ENCODE measurements around the gene SYT6.

SYT6 gene

DNA sequence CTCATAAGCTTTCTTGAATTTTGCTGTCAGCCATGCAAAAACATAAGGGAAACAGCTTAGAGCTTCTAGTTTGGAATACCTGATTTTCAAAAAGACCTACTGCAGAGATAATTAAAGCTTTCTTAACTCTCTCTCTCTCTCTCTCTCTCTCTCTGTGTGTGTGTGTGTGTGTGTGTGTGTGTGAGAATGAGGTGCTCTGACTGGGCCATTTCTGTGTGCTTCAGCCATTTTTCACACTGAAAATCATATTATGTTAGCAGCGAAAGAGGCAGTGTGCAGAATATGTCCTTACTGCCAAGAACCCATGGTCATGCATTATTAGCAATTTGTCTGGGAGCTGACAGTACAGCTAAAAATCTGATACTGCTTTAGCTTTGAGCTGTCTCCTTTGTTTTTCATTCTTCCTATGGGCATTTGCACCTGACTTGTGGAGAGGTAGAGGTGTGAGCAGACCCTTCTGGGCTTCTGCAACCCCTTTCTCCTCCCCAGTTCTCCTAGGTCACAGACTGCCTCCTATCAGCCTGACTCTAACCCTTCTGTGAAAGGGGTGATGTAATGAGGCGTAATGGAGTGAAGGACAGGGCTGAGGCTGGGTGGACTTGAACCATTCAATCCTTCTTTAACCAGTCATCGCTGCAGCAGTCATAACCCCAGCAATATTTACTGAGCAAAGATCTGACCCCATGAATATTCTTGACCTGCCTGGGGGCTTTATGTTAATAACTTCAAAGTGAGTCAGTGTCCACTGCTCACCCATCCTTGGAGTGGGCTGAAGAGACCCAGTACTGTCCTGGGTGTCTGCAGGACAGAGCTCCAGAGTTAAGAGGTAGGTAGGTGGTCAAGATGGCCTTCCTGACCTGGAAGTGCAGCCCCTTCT is 61.2 kb downstream of the SYT6 start:
- DNase-seq (ENCODE audit: low spot score): no peak

DNA sequence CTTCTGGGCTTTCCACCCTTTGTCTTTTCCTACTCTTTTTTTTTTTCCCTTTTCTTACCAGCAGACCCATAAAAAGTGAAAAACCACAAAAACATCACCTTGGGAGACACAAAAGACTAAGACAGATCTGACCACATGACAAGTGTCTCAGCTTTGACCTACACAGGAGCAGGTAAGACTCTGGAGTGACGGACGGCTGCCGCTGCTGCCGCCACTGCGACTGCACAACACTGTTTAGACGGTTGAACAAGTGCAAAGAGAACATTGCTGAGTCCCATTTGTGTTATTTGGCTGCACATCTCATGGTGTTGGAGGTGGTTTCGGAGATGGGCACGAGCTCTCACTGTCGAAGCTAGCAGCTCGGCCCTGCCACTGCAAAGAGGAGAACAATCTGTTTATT is 62.0 kb downstream of the SYT6 start:
- no peak for DNase-seq (ENCODE audit: low spot score)

- DNase-seq (ENCODE audit: low spot score): no peak
Measured at GRCh38 chr1:114090738-114091505, 62.7 kb downstream of the SYT6 start.

- DNase-seq (ENCODE audit: low spot score): no peak
Measured at GRCh38 chr1:114089502-114090138, 64.0 kb downstream of the SYT6 start.

DNA sequence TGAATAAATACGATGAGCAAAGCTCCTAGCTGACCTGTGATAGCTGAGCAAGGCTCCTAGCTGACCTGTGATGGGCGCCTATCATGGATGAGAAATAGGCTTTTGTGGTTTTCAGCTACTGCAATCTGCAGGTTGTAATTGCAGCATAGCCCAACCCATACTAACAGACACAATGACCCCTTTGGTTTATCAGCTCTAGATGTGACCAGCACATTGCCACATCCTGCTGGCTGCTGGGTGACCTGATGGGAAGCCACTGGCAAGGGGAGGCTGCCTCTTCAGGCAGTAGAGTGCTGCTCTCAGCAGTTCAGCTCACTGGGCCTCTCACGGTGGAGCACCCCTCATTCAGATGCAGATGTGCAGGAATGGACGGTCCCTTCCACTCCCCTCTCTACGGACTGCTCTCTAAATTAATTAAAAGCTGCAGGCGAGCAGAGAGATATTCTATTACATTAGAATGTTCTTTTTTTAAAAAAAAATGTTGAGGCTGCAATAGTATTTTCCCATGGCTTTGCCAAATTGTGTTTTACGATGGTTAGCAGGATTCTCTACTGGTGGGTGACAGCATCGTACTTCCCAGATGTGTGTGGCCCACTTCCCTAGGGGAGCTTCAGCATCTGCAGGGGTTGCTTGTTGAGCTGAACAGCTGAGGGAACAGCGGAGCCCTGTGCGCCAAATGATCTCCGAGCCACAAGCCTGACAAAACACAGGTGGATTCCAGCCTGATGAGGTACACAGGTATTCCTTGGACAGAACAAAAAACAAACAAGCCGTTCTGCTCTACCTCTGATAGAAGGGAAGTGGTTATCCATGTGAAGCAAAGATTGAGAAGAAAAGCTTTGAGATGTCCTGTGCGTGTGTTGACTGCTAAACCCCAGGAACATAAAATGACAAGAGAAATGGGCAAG is 65.0 kb downstream of the SYT6 start:
- DNase-seq (ENCODE audit: low spot score): no peak

- DNase-seq (ENCODE audit: low spot score): no peak
Measured at GRCh38 chr1:114087495-114087894, 66.2 kb downstream of the SYT6 start.

- no peak for DNase-seq (ENCODE audit: low spot score)
Measured at GRCh38 chr1:114086601-114087368, 66.9 kb downstream of the SYT6 start.

DNA sequence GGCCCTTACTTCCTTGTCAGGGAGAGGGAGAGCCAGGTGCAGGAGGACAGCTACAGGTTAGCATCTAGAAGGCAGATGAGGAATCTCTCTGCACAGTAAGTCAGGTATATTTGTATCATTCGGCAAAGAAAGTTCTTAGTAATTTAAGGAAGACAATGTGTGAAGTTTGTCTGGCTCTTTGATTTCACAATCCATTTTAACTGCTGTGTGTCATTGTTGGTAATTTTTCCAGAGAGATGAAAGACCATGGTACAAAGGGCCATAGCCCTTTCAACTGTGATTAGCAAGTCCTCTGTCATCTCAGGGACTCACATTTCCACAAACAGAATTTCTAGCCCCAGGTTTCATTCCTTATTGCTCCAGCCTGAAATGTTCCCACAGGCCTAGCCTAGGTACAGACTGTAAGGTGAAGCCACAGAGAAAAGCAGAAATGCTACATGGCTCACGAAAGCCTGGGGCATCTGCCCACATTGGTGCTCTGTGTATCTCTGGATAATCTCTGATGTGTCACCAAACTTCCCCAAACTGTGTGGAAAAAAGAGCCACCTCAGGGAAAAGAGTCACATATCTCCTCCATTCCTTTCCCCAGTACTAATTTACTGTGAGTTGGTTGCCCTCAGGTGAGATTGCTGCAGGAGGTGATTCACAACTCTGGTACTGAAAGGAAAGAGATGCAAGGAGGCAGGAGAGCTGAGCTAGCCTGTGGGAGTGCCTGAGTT is 70.6 kb downstream of the SYT6 start:
- no peak for DNase-seq (ENCODE audit: low spot score)

DNA sequence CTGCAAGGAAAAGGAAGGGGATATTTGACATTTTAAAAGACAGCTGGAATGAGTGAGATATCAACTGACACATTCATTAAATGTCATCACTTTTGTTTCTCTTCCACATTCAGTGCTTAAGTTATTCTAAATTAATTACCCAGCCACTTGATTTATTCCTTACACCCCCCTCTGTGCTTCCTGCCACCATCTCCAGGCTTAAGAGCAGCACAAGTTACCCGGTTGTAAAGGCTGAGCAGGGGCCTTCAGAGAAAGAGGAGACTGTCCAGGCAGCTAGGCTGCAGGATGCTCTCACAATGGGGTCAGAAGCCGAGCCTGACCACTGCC is 71.4 kb downstream of the SYT6 start:
- no peak for DNase-seq (ENCODE audit: low spot score)

GRCh38 chr1:114081437-114082303 is 72.0 kb downstream of the SYT6 start:
- DNase-seq (ENCODE audit: low spot score): no peak

DNA sequence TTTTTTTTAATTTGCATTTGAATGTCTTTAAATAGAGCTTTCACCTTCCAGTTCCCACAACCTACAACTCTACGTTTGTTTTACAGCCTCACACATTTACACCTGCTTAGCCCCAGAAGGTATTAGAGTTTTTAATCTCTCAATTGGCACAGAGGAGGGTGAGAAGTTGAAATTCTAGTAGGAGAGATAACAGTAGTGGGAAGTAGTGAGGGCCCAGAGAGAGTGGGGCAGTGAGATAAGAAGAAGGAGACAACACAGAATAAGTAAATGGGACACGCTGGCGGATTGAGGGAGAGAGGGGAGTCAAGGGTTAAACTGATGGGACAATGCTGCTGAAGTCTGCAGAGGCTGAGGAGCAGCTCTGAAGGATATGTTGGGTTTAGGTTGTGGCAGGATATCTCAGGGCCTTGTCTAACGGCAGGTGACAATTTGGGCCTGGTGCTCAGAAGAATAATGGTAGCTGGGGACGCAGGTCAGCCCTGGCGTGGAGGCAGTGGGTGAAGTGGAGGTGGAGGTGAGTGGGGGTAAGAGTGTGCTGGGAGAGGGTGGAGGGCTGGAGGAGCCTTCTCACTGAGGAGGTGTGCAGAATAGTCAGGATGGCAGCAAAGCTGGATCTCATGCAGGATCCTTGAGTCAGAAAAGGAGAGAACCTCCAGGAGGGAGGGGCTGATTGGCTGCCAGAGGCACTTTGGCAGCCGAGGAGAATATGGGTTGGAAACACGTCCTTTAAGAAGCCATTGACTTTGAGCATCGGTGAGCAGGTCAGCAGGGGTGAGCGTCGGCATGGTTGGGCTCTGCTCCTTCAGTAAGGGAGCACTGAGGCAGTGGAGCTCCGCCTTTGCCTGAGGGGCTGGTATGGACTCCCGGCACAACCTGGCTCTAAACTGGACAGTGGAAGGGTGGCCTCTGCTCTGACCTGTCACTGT is 72.9 kb downstream of the SYT6 start:
- no peak for DNase-seq (ENCODE audit: low spot score)

GRCh38 chr1:114079596-114080190 is 74.0 kb downstream of the SYT6 start:
- DNase-seq (ENCODE audit: low spot score): no peak

DNA sequence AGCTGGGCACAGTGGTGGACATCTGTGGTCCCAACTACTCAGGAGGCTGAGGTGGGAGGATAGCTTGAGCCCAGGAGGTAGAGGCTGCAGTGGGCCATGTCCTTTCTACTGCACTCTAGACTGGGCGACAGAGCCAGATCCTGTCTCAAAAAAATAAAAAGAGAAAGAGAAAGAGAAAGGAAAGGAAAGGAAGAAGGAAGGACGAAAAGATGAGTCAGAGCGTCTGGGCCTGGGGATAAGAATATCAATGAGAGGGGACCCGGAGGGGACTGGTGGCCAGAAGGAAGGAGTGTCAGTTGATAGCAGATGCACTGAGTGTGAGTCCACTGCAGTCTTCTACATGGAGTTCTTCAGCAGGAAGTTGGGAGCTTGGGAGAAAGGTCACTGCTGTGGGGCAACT is 75.6 kb downstream of the SYT6 start:
- no peak for DNase-seq (ENCODE audit: low spot score)

DNA sequence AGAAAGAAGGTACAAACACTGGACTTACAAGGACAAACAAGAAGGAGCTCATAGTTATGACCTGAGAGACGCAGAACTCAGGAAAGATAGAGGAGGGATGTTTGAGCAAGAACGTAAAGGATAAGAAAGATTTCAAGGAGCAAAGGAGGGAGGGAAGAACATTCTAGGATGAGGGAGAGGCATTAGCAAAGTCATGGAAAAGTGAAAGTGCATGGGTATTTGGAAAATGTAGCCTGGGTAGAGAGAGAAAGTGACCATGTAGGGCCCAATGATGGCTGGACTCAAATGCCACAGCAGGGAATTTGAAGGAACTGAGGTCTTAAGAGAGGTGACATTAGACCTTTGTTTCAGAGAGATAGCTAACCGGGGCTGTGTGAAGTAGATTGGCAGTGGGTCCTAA is 76.5 kb downstream of the SYT6 start:
- DNase-seq (ENCODE audit: low spot score): no peak

GRCh38 chr1:114076308-114076707 is 77.4 kb downstream of the SYT6 start:
- peak; percentile 70 for DNase-seq (ENCODE audit: low spot score)

DNA sequence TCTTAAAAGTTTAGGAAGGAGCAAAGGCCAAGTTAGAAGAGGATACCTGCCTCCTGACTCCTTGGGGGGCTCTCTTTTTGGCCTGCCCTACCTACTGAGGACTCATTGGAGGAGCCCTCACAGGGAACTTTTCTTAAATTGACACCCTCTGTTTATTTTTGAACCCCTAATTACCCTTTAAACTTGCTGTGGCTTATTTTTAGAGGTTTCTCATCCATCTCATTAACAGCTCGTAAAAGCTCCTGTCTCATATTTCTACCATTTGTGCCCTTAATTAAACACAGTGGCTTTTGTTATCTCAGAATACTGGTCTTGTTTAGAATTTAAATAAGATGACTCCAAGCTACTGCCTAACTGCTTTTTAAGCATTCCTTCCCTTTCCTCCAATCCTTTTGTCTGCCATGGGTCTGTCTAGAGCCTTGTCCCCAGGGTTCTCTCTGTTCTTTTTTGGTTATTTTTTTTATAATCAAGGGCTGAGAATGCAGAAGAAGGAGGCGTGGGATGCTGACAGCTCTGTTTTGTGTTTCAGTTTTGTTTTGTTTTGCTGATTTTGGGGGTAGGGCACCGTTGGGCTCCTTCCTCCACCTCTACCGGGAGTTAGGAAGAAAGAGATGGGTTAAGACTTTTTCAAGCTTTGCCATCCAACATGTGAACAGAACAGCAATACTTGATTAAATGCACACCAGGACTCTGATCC is 78.0 kb downstream of the SYT6 start:
- no peak for DNase-seq (ENCODE audit: low spot score)

DNA sequence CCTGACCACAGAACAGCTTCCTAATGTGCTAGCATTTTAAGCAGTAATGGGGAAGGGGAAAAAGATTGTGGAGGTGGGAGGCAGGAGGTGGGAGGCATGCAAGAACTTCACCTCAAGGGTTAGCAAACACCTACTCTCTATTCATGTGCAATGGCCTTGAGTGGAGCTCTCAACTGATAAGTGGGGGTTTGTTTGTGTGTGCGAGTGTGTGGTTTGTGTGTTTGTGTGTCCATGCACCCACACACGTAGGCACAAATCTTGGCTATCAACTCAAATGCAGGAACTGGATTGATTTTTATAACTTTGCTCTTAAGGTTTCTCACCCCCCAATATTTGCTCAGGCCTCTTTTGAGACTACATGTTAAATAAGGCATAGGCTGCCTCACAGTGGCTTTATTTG is 78.6 kb downstream of the SYT6 start:
- DNase-seq (ENCODE audit: low spot score): no peak

Measured in cerebellar cortex (tissue), 1 donor.